Pancreas (tissue), 10 donors: ENCODE results near the gene FAM13B. TPM values are rescaled to one million over a fixed set of nuclear protein-coding genes. Genes with fewer than 3 reads are reported as not detected.
"Not testable (repeated sequence)": the region's sequence is repeated elsewhere in the genome, so short reads cannot be mapped to it uniquely, and the experiment has no call there.

Source experiments
- ATAC-seq, 4 donors: fragments of 200-7000 bp; cut with Tn5 transposase; one replicate each; pipeline versions ENCODE4 v1.8.0 to v1.9.1; 2020; ENCODE audit warnings: mild to moderate bottlenecking in 4 of 4, moderate library complexity in 4 of 4
- DNase-seq, 6 donors: peaks; one replicate each; pipeline ENCODE4 v3.0.0-alpha.2; 2020
- FAIRE-seq: peaks from 2 replicates; lab custom pipeline; 2012; peaks lifted over from hg19 to GRCh38; lab: Jason Lieb, UNC
- H3K27ac ChIP-seq, 4 donors: fragments of 200-600 bp; sonication (generic); 1 replicate in 3 of 4; 2 replicates in 1 of 4; pipeline versions ENCODE4 v1.5.0 to v1.8.0; 2020
- H3K27me3 ChIP-seq, 4 donors: fragments of 200-600 bp; one replicate each; pipeline ENCODE4 v1.8.0; 2021
- H3K36me3 ChIP-seq, 3 donors: fragments of 200-600 bp; sonication (generic) in 1 of 3; one replicate each; pipeline versions ENCODE4 v1.5.0 to v1.8.0; 2020 to 2021
- H3K4me1 ChIP-seq, 3 donors: fragments of 200-600 bp; one replicate each; pipeline ENCODE4 v1.8.0; 2021
- H3K4me3 ChIP-seq, 4 donors: fragments of 200-600 bp; sonication (generic) in 2 of 4; one replicate each; pipeline versions ENCODE4 v1.5.0 to v1.8.0; 2020 to 2021
- H3K9me3 ChIP-seq, 4 donors: fragments of 200-600 bp; one replicate each; pipeline ENCODE4 v1.8.0; 2021
- WGBS, 2 donors: extraction: QIAGEN DNeasy Blood & Tissue Kit; methylation state at CpG; one replicate each; pipeline ENCODE4 v1.1.7; 2013; 5-methylcytosine and 5-hydroxymethylcytosine counted together
- intact Hi-C, 3 donors: fragments of 100-400 bp; cut with DNase I; formaldehyde crosslinking; loops; one replicate each; pipeline versions ENCODE4 v1.11.1 to v1.14.2; 2022
- polyA plus RNA-seq, 2 donors: library from polyadenylated mRNA; stranded (reverse); fragments of 200-250 nt; gene quantifications; one replicate each; pipeline ENCODE4 v1.2.3, GENCODE V29; 2013
- total RNA-seq, 6 donors: library from RNA; stranded (reverse); fragmentation: NEBNext Ultra II Directional in 4 of 6; extraction: Animal tissue kit (Norgen Biotek cat#: 25700) in 4 of 6; gene quantifications; one replicate each; pipeline versions ENCODE4 v1.2.1 to v1.2.4, GENCODE V29; 2021 to 2023
- TF ChIP-seq, protein P1 (sequence below), 4 donors: fragments of 200-600 bp; sonication (generic) in 3 of 4; IDR thresholded peaks; one replicate each; pipeline versions ENCODE4 v1.5.0 to v1.8.0; 2021; ENCODE audit warnings: antibody characterized with exemption in 4 of 4
- donor health status: healthy with polysubstance abuse.
- donor health status: DM: no; HTN: no; CAD: no; lungs with moderate emphysema.
- donor health status: DM: no; HTN: no; CAD: no.
- donor health status: control.
- donor health status: control.
- donor health status: Bipolar disorder and iron deficiency.
- donor health status: DM: yes; HTN: yes; CAD: no.
- donor health status: DM: no; HTN: no; CAD: no.
- donor health status: DM: no; HTN: no; CAD: no.
- donor health status: DM: yes; HTN: yes; CAD: no.

Gene FAM13B
- total and polyA plus RNA-seq, 8 donors: 5.6 to 17.8 (median 11.2) TPM

DNA sequence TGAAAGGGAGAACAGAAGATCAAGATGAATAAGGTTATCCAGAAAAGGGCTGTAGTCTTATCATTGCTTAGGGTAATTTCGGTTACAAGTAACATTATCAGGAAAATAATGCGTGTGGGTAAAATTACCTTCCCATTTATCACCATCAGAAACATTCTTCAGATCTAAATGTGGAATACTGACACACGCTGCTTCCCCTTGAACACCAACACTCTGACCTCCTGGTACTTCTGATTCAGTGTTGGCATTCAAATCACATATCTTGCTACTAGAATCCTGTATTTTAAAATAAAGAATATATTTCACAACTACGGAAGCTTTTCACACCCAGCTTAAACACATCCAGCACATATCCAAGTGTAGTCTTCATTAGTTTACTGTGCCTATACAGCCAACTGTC lies 73.4 kb downstream of the FAM13B start:
- Histone ChIP-seq H3K9me3 (no peaks in the 10 kb centered on the region), H3K36me3 (peaks cover 0 to 14% (median 2%) of the 10 kb centered on the region in 3 donors), H3K4me3 (no peak overlapping the region), H3K27me3 (no peaks in the 10 kb centered on the region), H3K4me1 (no peaks in the 10 kb centered on the region), H3K27ac (no peak overlapping the region)
- no peak for DNase-seq
- 76 to 85% methylated on average over 4 of the region's 4 CpGs for WGBS, 2 donors
- no peak for ATAC-seq
- TF ChIP-seq, protein P1, sequence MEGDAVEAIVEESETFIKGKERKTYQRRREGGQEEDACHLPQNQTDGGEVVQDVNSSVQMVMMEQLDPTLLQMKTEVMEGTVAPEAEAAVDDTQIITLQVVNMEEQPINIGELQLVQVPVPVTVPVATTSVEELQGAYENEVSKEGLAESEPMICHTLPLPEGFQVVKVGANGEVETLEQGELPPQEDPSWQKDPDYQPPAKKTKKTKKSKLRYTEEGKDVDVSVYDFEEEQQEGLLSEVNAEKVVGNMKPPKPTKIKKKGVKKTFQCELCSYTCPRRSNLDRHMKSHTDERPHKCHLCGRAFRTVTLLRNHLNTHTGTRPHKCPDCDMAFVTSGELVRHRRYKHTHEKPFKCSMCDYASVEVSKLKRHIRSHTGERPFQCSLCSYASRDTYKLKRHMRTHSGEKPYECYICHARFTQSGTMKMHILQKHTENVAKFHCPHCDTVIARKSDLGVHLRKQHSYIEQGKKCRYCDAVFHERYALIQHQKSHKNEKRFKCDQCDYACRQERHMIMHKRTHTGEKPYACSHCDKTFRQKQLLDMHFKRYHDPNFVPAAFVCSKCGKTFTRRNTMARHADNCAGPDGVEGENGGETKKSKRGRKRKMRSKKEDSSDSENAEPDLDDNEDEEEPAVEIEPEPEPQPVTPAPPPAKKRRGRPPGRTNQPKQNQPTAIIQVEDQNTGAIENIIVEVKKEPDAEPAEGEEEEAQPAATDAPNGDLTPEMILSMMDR (IDR thresholded peaks at IDR 0.05): no peak
- intact Hi-C loops: no loop called here
- no peak for FAIRE-seq

DNA sequence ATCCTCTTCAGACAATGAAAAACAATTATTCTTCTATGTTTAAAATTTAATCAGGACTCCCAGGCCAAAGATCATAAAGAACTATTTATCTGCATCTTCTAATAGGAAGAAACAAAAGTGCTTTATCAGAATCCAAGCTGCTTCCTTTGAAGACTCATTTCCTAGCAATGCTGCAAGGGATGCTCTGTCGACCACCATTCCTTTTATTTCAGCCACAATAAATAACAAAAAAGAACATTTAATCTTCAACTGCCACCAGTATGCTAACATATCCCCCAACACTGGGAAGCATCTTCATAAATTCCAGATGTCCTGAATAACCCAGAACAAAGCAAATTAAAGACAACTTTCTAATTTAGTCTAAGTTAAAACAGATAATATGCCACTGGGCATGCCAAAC lies 74.9 kb downstream of the FAM13B start:
- no peak for ATAC-seq
- no peak for DNase-seq
- 57 to 67% methylated on average over 1 of the region's 1 CpG for WGBS, 2 donors
- intact Hi-C loops: no loop called here
- FAIRE-seq: no peak
- Histone ChIP-seq H3K9me3 (no peaks in the 10 kb centered on the region), H3K27ac (no peak overlapping the region), H3K4me1 (no peaks in the 10 kb centered on the region), H3K36me3 (peaks cover 0 to 18% (median 2%) of the 10 kb centered on the region in 3 donors), H3K4me3 (no peak overlapping the region), H3K27me3 (no peaks in the 10 kb centered on the region)
- TF ChIP-seq, protein P1 (IDR thresholded peaks at IDR 0.05): no peak

DNA sequence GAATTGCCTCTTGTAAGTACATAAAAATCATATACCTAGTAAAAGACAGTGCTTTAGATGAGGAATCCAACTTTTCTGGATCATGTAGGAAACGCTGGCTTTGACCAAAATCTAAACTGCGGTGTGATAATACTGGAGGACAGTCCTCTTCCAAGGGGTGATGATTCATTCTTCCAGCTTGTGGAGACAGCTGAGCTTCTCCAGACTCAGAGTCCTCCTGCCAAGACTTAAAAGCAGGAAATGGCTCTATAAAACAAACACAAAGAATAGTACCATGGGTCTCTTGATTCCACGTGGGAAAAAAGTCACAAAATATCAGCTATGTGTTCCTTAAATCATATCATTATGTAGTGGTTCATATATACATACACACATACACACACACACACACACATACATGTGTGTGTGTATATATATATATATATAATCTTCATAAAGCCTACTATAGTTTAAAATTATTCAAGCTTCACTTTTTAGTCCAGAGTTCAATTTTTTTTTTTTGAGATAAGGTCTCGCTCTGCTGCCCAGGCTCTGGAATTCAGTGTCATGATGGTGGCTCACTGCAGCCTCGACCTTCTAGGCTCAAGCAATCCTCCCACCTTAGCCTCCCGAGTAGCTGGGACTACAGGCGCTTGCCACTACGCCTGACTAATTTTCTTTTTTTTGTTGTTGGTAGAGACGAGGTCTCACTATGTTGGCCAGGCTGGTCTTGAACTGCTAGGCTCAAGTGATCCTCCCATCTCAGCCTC lies 78.6 kb downstream of the FAM13B start:
- WGBS, 2 donors: 81 to 85% methylated on average over 9 of the region's 9 CpGs
- FAIRE-seq: peak; percentile 59
- no peak overlapping the region for H3K4me3 ChIP-seq
- intact Hi-C loops: no loop called here
- peak in 3 of 4 donors; percentile 51 to 64 (median 59) for ATAC-seq
- no peak overlapping the region for H3K27ac ChIP-seq
- DNase-seq: no peak
- peaks cover 0 to 35% (median 2%) of the 10 kb centered on the region in 3 donors for H3K36me3 ChIP-seq
- TF ChIP-seq, protein P1 (IDR thresholded peaks at IDR 0.05): no peak
- no peaks in the 10 kb centered on the region for H3K4me1 ChIP-seq
- H3K9me3 ChIP-seq: no peaks in the 10 kb centered on the region
- H3K27me3 ChIP-seq: no peaks in the 10 kb centered on the region

DNA sequence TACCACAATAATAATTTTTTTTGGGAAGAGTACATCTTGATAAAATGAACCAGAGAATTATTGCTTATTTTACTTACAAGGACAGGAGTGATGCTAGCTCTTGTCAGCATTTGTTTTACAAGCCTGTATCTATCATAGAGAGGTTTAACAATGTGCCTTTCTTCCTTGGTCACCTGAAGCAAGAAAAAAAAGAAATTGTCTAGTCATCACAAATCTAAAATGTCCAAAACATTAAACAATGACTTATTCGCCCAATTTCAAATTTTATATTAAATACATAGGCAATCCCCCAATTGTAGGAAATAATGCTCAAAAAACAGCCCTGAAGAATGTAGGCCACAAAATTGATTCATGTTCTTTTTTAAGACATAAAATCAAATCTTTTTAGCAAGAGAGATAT lies 87.1 kb downstream of the FAM13B start:
- intact Hi-C loops: no loop called here
- no peak for ATAC-seq
- WGBS, 2 donors: 90% methylated on average over 1 of the region's 1 CpG
- no peak overlapping the region for H3K27ac ChIP-seq
- H3K4me3 ChIP-seq: no peak overlapping the region
- FAIRE-seq: no peak
- TF ChIP-seq, protein P1 (IDR thresholded peaks at IDR 0.05): no peak
- H3K4me1 ChIP-seq: no peaks in the 10 kb centered on the region
- H3K27me3 ChIP-seq: no peaks in the 10 kb centered on the region
- H3K36me3 ChIP-seq: peaks cover 0 to 79% (median 11%) of the 10 kb centered on the region in 3 donors
- no peaks in the 10 kb centered on the region for H3K9me3 ChIP-seq
- no peak for DNase-seq

DNA sequence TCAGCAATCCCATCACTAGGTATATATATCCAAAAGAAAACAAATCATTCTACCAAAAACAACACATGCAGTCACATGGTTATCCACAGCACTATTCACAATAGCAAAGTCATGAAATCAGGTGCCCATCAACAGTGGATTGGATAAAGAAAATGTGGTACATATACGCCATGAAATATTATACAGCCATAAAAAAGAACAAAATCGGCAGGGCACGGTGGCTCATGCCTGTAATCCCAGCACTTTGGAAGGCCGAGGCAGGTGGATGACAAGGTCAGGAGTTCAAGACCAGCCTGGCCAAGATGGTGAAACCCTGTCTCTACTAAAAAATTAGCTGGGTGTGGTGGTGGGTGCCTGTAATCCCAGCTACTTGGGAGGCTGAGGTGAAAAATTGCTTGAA lies 88.6 kb downstream of the FAM13B start:
- H3K4me3 ChIP-seq, ATAC-seq, DNase-seq, H3K27me3 ChIP-seq, FAIRE-seq, H3K9me3 ChIP-seq, H3K27ac ChIP-seq, H3K4me1 ChIP-seq, intact Hi-C loops: not testable (repeated sequence)
- WGBS, 2 donors: 95 to 98% methylated on average over 4 of the region's 4 CpGs
- peaks cover 0 to 75% (median 18%) of the 10 kb centered on the region in 3 donors for H3K36me3 ChIP-seq
